ENCODE measurements around the gene CLUH. TPM values are rescaled to one million over a fixed set of nuclear protein-coding genes. Genes with fewer than 3 reads are reported as not detected.

Gene CLUH
- total RNA-seq, 2 donors from 2014 or later = 55.5 to 61.8 TPM

GRCh38 chr17:2704031-2704889, 7.3 kb downstream of the CLUH start:
- peaks cover 14% of the 10 kb centered on the region for H3K4me1 Mint-ChIP-seq
- no peaks in the 10 kb centered on the region for H3K9me3 Mint-ChIP-seq
- H3K4me3 ChIP-seq (ENCODE audit: low read length) = no peak overlapping the region
- peak; percentile 51 for DNase-seq
- H3K36me3 ChIP-seq (ENCODE audit: control insufficient read depth, insufficient read depth, low read length) = peaks cover 7% of the 10 kb centered on the region
- H3K27me3 ChIP-seq (ENCODE audit: control insufficient read depth, insufficient read depth, low read length, poor library complexity, severe bottlenecking) = no peaks in the 10 kb centered on the region
- H3K4me3 Mint-ChIP-seq = no peak overlapping the region
- no peaks in the 10 kb centered on the region for H3K27me3 Mint-ChIP-seq (ENCODE audit: insufficient read depth)
- H3K9me3 ChIP-seq (ENCODE audit: control insufficient read depth, low read length) = no peaks in the 10 kb centered on the region
- no peak overlapping the region for H3K27ac ChIP-seq (ENCODE audit: low read depth, low read length)
- H3K27ac Mint-ChIP-seq = no peak overlapping the region
- peaks cover 10% of the 10 kb centered on the region for H3K4me1 ChIP-seq (ENCODE audit: control insufficient read depth, insufficient read depth, low read length)
- H3K9ac ChIP-seq (ENCODE audit: extremely low read depth, low read length, poor library complexity, severe bottlenecking) = no peak overlapping the region
- 91 to 98% methylated on average over 30 to 38 of the region's 38 CpGs for whole genome bisulfite sequencing, 2 experiments (ENCODE audit: insufficient coverage in 1 of 2, insufficient read length in 1 of 2)
- no peak for TF ChIP-seq CTCF (conservative IDR thresholded peaks at IDR 0.05)
- H3K36me3 Mint-ChIP-seq (ENCODE audit: low read depth) = peaks cover 19% of the 10 kb centered on the region

- no peak overlapping the region for H3K4me3 Mint-ChIP-seq
- no peaks in the 10 kb centered on the region for H3K9me3 Mint-ChIP-seq
- peaks cover 10% of the 10 kb centered on the region for H3K4me1 ChIP-seq (ENCODE audit: control insufficient read depth, insufficient read depth, low read length)
- H3K4me3 ChIP-seq (ENCODE audit: low read length) = no peak overlapping the region
- no peak overlapping the region for H3K9ac ChIP-seq (ENCODE audit: extremely low read depth, low read length, poor library complexity, severe bottlenecking)
- H3K4me1 Mint-ChIP-seq = peaks cover 10% of the 10 kb centered on the region
- no peak overlapping the region for H3K27ac Mint-ChIP-seq
- H3K36me3 Mint-ChIP-seq (ENCODE audit: low read depth) = peaks cover 20% of the 10 kb centered on the region
- DNase-seq = peak; percentile 44
- H3K27me3 Mint-ChIP-seq (ENCODE audit: insufficient read depth) = no peaks in the 10 kb centered on the region
- no peaks in the 10 kb centered on the region for H3K27me3 ChIP-seq (ENCODE audit: control insufficient read depth, insufficient read depth, low read length, poor library complexity, severe bottlenecking)
- no peaks in the 10 kb centered on the region for H3K9me3 ChIP-seq (ENCODE audit: control insufficient read depth, low read length)
- H3K36me3 ChIP-seq (ENCODE audit: control insufficient read depth, insufficient read depth, low read length) = peaks cover 11% of the 10 kb centered on the region
- H3K27ac ChIP-seq (ENCODE audit: low read depth, low read length) = no peak overlapping the region
- TF ChIP-seq CTCF (conservative IDR thresholded peaks at IDR 0.05) = no peak
- WGBS, 2 experiments (ENCODE audit: insufficient coverage in 1 of 2, insufficient read length in 1 of 2) = 94% methylated on average over 8 to 16 of the region's 16 CpGs
These were observed 8.0 kb downstream of the CLUH start for GRCh38 chr17:2703606-2704005.

GRCh38 chr17:2703181-2703580, 8.4 kb downstream of the CLUH start:
- Histone ChIP-seq H3K36me3 (ENCODE audit: control insufficient read depth, insufficient read depth, low read length) (peaks cover 16% of the 10 kb centered on the region), H3K9ac (ENCODE audit: extremely low read depth, low read length, poor library complexity, severe bottlenecking) (no peak overlapping the region), H3K9me3 (ENCODE audit: control insufficient read depth, low read length) (no peaks in the 10 kb centered on the region), H3K4me1 (ENCODE audit: control insufficient read depth, insufficient read depth, low read length) (peaks cover 10% of the 10 kb centered on the region), H3K4me3 (ENCODE audit: low read length) (no peak overlapping the region), H3K27me3 (ENCODE audit: control insufficient read depth, insufficient read depth, low read length, poor library complexity, severe bottlenecking) (no peaks in the 10 kb centered on the region), H3K27ac (ENCODE audit: low read depth, low read length) (no peak overlapping the region)
- DNase-seq = peak; percentile 42
- Mint-ChIP-seq H3K27me3 (ENCODE audit: insufficient read depth) (no peaks in the 10 kb centered on the region), H3K4me1 (peaks cover 6% of the 10 kb centered on the region), H3K9me3 (no peaks in the 10 kb centered on the region), H3K27ac (no peak overlapping the region), H3K4me3 (no peak overlapping the region), H3K36me3 (ENCODE audit: low read depth) (peaks cover 24% of the 10 kb centered on the region)
- TF ChIP-seq CTCF (conservative IDR thresholded peaks at IDR 0.05) = no peak
- 92 to 97% methylated on average over 14 to 20 of the region's 20 CpGs for WGBS, 2 experiments (ENCODE audit: insufficient coverage in 1 of 2, insufficient read length in 1 of 2)

Measured in endodermal cell (in vitro differentiated cells).